ENCODE measurements around the gene AGBL5. TPM values are rescaled to one million over a fixed set of nuclear protein-coding genes. Genes with fewer than 3 reads are reported as not detected.

The AGBL5 gene
- total RNA-seq, 1 donor from 2014 or later, result 8.9 TPM

GRCh38 chr2:27023740-27024139 lies 27.7 kb upstream of the AGBL5 start:
- DNase-seq, result no peak

- DNase-seq, result no peak
These were observed 27.3 kb upstream of the AGBL5 start for GRCh38 chr2:27024188-27024587.

- no peak for DNase-seq
These were observed 26.7 kb upstream of the AGBL5 start for GRCh38 chr2:27024812-27025211.

GRCh38 chr2:27025281-27025800 lies 26.1 kb upstream of the AGBL5 start:
- no peak for DNase-seq

- peak; percentile 38 for DNase-seq
These were observed 25.3 kb upstream of the AGBL5 start for GRCh38 chr2:27025861-27026851.

GRCh38 chr2:27027211-27027651 lies 24.2 kb upstream of the AGBL5 start:
- peak; percentile 40 for DNase-seq

- no peak for DNase-seq
These were observed 22.4 kb upstream of the AGBL5 start for GRCh38 chr2:27029051-27029450.

- DNase-seq, result peak; percentile 92
These were observed 18.8 kb upstream of the AGBL5 start, which contains the start of gene TMEM214 for GRCh38 chr2:27032495-27033252. TMEM214 (plus strand) TSS chr2:27032965; CDS start chr2:27033016, 51 bp downstream.

- no peak for DNase-seq
These were observed 18.1 kb upstream of the AGBL5 start for GRCh38 chr2:27033253-27033852.

GRCh38 chr2:27038012-27038411 lies 13.5 kb upstream of the AGBL5 start:
- DNase-seq, result no peak

- DNase-seq, result no peak
These were observed 12.7 kb upstream of the AGBL5 start for GRCh38 chr2:27038631-27039339.

GRCh38 chr2:27039426-27039825 lies 12.0 kb upstream of the AGBL5 start:
- DNase-seq, result no peak

- DNase-seq, result no peak
These were observed 11.6 kb upstream of the AGBL5 start for GRCh38 chr2:27039871-27040270.

GRCh38 chr2:27040282-27040681 lies 11.2 kb upstream of the AGBL5 start:
- no peak for DNase-seq

GRCh38 chr2:27041752-27042151 lies 9.7 kb upstream of the AGBL5 start:
- DNase-seq, result peak; percentile 7

- no peak for DNase-seq
These were observed 9.3 kb upstream of the AGBL5 start for GRCh38 chr2:27042159-27042661.

GRCh38 chr2:27042985-27043634 lies 8.4 kb upstream of the AGBL5 start:
- no peak for DNase-seq

- DNase-seq, result peak; percentile 57
These were observed 1.8 kb upstream of the AGBL5 start for GRCh38 chr2:27049422-27050280.

GRCh38 chr2:27050281-27050995 lies 1.0 kb upstream of the AGBL5 start:
- peak; percentile 99 for DNase-seq

Data from tongue (tissue), 2 donors.